ENCODE results near the gene MPRIP. TPM values are rescaled to one million over a fixed set of nuclear protein-coding genes. Genes with fewer than 3 reads are reported as not detected.

The MPRIP gene
- polyA plus RNA-seq, 1 donor from 2014 or later, result 47.3 TPM

DNA sequence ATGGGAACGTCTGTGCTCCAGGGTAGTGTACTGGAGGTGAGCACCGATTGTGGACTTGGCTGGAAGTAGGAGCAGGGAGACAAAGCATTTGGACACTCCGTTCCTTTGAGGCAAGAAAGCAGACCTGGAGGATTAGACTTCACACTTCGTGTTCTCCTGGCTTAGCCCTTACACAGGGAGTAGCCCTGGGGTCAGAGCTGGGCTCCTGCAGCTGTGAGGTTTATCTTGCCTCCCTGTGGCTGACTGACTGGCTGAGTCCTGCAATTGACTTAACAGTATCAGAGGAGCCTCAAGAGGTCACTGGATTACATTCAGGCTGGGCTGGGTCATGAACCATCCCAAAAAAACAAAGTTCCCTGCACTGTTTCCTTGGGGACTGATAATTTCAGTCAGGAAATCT lies 37.1 kb downstream of the MPRIP start:
- H3K9ac ChIP-seq (ENCODE audit: low read length), result no peak overlapping the region
- H3F3A ChIP-seq (ENCODE audit: insufficient read depth, low read length, poor library complexity, severe bottlenecking), result no peaks in the 10 kb centered on the region
- H3K27me3 ChIP-seq (ENCODE audit: insufficient read depth, low read depth, low read length), result no peaks in the 10 kb centered on the region
- no peak for TF ChIP-seq EP300 (conservative IDR thresholded peaks at IDR 0.05; ENCODE audit: poor library complexity, severe bottlenecking)
- no peak for TF ChIP-seq POLR2AphosphoS5 (IDR thresholded peaks at IDR 0.05)
- TF ChIP-seq, protein P1, sequence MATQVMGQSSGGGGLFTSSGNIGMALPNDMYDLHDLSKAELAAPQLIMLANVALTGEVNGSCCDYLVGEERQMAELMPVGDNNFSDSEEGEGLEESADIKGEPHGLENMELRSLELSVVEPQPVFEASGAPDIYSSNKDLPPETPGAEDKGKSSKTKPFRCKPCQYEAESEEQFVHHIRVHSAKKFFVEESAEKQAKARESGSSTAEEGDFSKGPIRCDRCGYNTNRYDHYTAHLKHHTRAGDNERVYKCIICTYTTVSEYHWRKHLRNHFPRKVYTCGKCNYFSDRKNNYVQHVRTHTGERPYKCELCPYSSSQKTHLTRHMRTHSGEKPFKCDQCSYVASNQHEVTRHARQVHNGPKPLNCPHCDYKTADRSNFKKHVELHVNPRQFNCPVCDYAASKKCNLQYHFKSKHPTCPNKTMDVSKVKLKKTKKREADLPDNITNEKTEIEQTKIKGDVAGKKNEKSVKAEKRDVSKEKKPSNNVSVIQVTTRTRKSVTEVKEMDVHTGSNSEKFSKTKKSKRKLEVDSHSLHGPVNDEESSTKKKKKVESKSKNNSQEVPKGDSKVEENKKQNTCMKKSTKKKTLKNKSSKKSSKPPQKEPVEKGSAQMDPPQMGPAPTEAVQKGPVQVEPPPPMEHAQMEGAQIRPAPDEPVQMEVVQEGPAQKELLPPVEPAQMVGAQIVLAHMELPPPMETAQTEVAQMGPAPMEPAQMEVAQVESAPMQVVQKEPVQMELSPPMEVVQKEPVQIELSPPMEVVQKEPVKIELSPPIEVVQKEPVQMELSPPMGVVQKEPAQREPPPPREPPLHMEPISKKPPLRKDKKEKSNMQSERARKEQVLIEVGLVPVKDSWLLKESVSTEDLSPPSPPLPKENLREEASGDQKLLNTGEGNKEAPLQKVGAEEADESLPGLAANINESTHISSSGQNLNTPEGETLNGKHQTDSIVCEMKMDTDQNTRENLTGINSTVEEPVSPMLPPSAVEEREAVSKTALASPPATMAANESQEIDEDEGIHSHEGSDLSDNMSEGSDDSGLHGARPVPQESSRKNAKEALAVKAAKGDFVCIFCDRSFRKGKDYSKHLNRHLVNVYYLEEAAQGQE (IDR thresholded peaks at IDR 0.05; ENCODE audit: borderline replicate concordance), result no peak
- no peak for TF ChIP-seq TAF1 (IDR thresholded peaks at IDR 0.05; ENCODE audit: low read depth)
- no peak for TF ChIP-seq RAD21 (conservative IDR thresholded peaks at IDR 0.05)
- no peak for TF ChIP-seq EZH2 (IDR thresholded peaks at IDR 0.05; ENCODE audit: borderline replicate concordance, insufficient read depth, low read length, poor library complexity, severe bottlenecking)
- TF ChIP-seq SMC3 (conservative IDR thresholded peaks at IDR 0.05; ENCODE audit: poor library complexity), result no peak
- no peak for TF ChIP-seq MXI1 (conservative IDR thresholded peaks at IDR 0.05; ENCODE audit: poor library complexity, severe bottlenecking)
- H3K9me3 ChIP-seq (ENCODE audit: low read length), result no peaks in the 10 kb centered on the region
- no peak overlapping the region for H3K4me3 ChIP-seq (ENCODE audit: low read length)
- H3K36me3 ChIP-seq (ENCODE audit: insufficient read depth, low read length), result no peaks in the 10 kb centered on the region
- peaks cover 11% of the 10 kb centered on the region for H3K79me2 ChIP-seq (replicated peaks; ENCODE audit: insufficient read depth, low read length)
- H3K27ac ChIP-seq (ENCODE audit: low read length), result no peak overlapping the region
- no peaks in the 10 kb centered on the region for H4K20me1 ChIP-seq (ENCODE audit: insufficient read depth)
- H3K9me2 ChIP-seq (ENCODE audit: insufficient read depth, low read length), result no peaks in the 10 kb centered on the region
- no peak overlapping the region for H3K4me2 ChIP-seq (ENCODE audit: low read length)
- no peak overlapping the region for H2AFZ ChIP-seq (ENCODE audit: low read depth, low read length)

DNA sequence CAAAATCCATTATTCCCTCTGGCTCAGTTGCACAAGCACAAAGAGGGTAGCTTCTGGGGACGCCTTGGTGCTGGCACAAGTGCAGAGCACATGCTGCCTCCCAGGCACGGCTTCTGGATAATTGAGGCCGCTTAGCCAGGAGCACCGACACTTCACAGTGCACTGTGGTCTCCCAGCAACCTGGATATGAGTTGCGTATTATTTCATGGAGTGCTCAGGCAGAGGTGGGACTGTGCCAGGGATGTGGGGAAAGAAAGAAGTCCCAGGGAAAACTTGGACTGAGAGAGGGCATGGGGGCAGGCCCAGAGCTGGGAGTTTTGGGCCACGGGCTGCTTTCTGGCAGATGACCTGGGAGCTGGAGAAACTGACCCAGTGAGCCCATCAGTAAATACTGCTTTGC lies 37.5 kb downstream of the MPRIP start:
- Histone ChIP-seq H3K9me3 (ENCODE audit: low read length) (no peaks in the 10 kb centered on the region), H3K27me3 (ENCODE audit: insufficient read depth, low read depth, low read length) (no peaks in the 10 kb centered on the region), H4K20me1 (ENCODE audit: insufficient read depth) (no peaks in the 10 kb centered on the region), H3F3A (ENCODE audit: insufficient read depth, low read length, poor library complexity, severe bottlenecking) (no peaks in the 10 kb centered on the region), H3K27ac (ENCODE audit: low read length) (no peak overlapping the region), H3K36me3 (ENCODE audit: insufficient read depth, low read length) (no peaks in the 10 kb centered on the region), H3K79me2 (replicated peaks; ENCODE audit: insufficient read depth, low read length) (peaks cover 11% of the 10 kb centered on the region), H3K9ac (ENCODE audit: low read length) (no peak overlapping the region), H3K4me2 (ENCODE audit: low read length) (no peak overlapping the region), H3K4me3 (ENCODE audit: low read length) (no peak overlapping the region), H2AFZ (ENCODE audit: low read depth, low read length) (no peak overlapping the region), H3K9me2 (ENCODE audit: insufficient read depth, low read length) (no peaks in the 10 kb centered on the region)
- no peak for TF ChIP-seq TAF1 (IDR thresholded peaks at IDR 0.05; ENCODE audit: low read depth)
- no peak for TF ChIP-seq EZH2 (IDR thresholded peaks at IDR 0.05; ENCODE audit: borderline replicate concordance, insufficient read depth, low read length, poor library complexity, severe bottlenecking)
- TF ChIP-seq, protein P1 (IDR thresholded peaks at IDR 0.05; ENCODE audit: borderline replicate concordance), result no peak
- no peak for TF ChIP-seq MXI1 (conservative IDR thresholded peaks at IDR 0.05; ENCODE audit: poor library complexity, severe bottlenecking)
- TF ChIP-seq EP300 (conservative IDR thresholded peaks at IDR 0.05; ENCODE audit: poor library complexity, severe bottlenecking), result no peak
- no peak for TF ChIP-seq POLR2AphosphoS5 (IDR thresholded peaks at IDR 0.05)
- TF ChIP-seq RAD21 (conservative IDR thresholded peaks at IDR 0.05), result no peak
- no peak for TF ChIP-seq SMC3 (conservative IDR thresholded peaks at IDR 0.05; ENCODE audit: poor library complexity)
- TF ChIP-seq, protein P2, sequence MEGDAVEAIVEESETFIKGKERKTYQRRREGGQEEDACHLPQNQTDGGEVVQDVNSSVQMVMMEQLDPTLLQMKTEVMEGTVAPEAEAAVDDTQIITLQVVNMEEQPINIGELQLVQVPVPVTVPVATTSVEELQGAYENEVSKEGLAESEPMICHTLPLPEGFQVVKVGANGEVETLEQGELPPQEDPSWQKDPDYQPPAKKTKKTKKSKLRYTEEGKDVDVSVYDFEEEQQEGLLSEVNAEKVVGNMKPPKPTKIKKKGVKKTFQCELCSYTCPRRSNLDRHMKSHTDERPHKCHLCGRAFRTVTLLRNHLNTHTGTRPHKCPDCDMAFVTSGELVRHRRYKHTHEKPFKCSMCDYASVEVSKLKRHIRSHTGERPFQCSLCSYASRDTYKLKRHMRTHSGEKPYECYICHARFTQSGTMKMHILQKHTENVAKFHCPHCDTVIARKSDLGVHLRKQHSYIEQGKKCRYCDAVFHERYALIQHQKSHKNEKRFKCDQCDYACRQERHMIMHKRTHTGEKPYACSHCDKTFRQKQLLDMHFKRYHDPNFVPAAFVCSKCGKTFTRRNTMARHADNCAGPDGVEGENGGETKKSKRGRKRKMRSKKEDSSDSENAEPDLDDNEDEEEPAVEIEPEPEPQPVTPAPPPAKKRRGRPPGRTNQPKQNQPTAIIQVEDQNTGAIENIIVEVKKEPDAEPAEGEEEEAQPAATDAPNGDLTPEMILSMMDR (IDR thresholded peaks at IDR 0.05; ENCODE audit: poor library complexity, severe bottlenecking), result no peak
